ENCODE results near the gene LDAH.
"Not testable (repeated sequence)": the region's sequence is repeated elsewhere in the genome, so short reads cannot be mapped to it uniquely, and the experiment has no call there.

- TF ChIP-seq POLR2A, CTCF (IDR thresholded peaks at IDR 0.05): not testable (repeated sequence)
Observed at GRCh38 chr2:20716164-20716563, 106.7 kb downstream of the LDAH start.
